BLaER1 treated with 17β-estradiol and CSF1 and Interleukin-3, amounts not matched to agents 10 nM and 100 nM (cell line): Measurements from ENCODE around the gene TIMM17A.
A peak's percentile ranks its signal among the peaks of the same experiment; 100 is the strongest.

Source experiments
- H3K27ac ChIP-seq, 11 experiments: shearing (Covaris generic); formaldehyde crosslinking; 2 replicates each; pipeline ENCODE4 v1.8.1; 2022
- H3K27me3 ChIP-seq, 11 experiments: shearing (Covaris generic); formaldehyde crosslinking; 2 replicates each; pipeline ENCODE4 v1.8.1; 2022
- H3K36me3 ChIP-seq, 11 experiments: shearing (Covaris generic); formaldehyde crosslinking; 2 replicates each; pipeline ENCODE4 v1.8.1; 2022
- H3K4me1 ChIP-seq, 10 experiments: shearing (Covaris generic); formaldehyde crosslinking; 2 replicates each; pipeline ENCODE4 v1.8.1; 2022
- H3K4me2 ChIP-seq, 11 experiments: shearing (Covaris generic); formaldehyde crosslinking; 2 replicates each; pipeline ENCODE4 v1.8.1; 2022
- H3K4me3 ChIP-seq, 10 experiments: shearing (Covaris generic); formaldehyde crosslinking; 2 replicates each; pipeline ENCODE4 v1.8.1; 2022
- H3K9ac ChIP-seq, 11 experiments: shearing (Covaris generic); formaldehyde crosslinking; 2 replicates each; pipeline ENCODE4 v1.8.1; 2022
- H3K9me3 ChIP-seq, 11 experiments: shearing (Covaris generic); formaldehyde crosslinking; replicated peaks in 1 of 11; 2 replicates each; pipeline ENCODE4 v1.8.1; 2022
- H4K20me1 ChIP-seq, 11 experiments: shearing (Covaris generic); formaldehyde crosslinking; 2 replicates each; pipeline ENCODE4 v1.8.1; 2022
- Cebpa-rat ChIP-seq, 11 experiments: shearing (Covaris generic); IDR thresholded peaks; 2 replicates each; pipeline ENCODE4 v1.8.1; 2022

TIMM17A gene

DNA sequence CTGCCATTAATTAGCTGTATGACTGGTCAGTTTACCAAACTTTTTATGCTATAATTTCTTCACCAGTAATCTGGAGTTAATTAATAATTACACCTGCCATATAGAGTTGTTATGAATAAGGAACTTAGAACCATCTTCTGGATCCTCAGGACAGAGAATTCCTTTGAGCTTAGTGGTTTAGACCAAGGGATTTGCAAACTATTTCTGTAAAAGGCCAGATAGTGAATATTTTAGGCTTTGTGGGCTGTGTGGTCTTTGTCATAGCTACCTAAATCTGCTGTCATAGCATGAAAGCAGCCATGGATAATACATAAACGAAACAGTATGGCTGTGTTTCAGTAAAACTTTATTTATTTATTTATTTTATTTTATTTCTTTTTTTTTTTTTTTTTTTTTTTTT is 9.0 kb downstream of the TIMM17A start:
- no peak overlapping the region for H3K4me3 ChIP-seq
- H3K4me1 ChIP-seq = no peaks in the 10 kb centered on the region
- H3K4me2 ChIP-seq = no peak overlapping the region
- H3K9me3 ChIP-seq = no peaks in the 10 kb centered on the region
- H3K36me3 ChIP-seq = peaks cover 95 to 100% (median 98%) of the 10 kb centered on the region in 11 experiments
- H3K27me3 ChIP-seq = no peaks in the 10 kb centered on the region
- H3K27ac ChIP-seq = no peak overlapping the region
- H3K9ac ChIP-seq = no peak overlapping the region
- no peak for TF ChIP-seq Cebpa-rat (IDR thresholded peaks at IDR 0.05)
- peaks cover 22 to 97% (median 82%) of the 10 kb centered on the region in 11 experiments; a peak in 19 of 22 replicates for H4K20me1 ChIP-seq

GRCh38 chr1:201966171-201966570 is 10.9 kb downstream of the TIMM17A start:
- no peak overlapping the region for H3K4me2 ChIP-seq
- H3K36me3 ChIP-seq = peaks cover 95 to 100% (median 98%) of the 10 kb centered on the region in 11 experiments
- H4K20me1 ChIP-seq = peaks cover 19 to 94% (median 79%) of the 10 kb centered on the region in 11 experiments; a peak in 20 of 22 replicates
- no peak overlapping the region for H3K4me3 ChIP-seq
- TF ChIP-seq Cebpa-rat (IDR thresholded peaks at IDR 0.05) = no peak
- no peak overlapping the region for H3K27ac ChIP-seq
- H3K9ac ChIP-seq = no peak overlapping the region
- no peaks in the 10 kb centered on the region for H3K9me3 ChIP-seq
- H3K27me3 ChIP-seq = no peaks in the 10 kb centered on the region
- no peaks in the 10 kb centered on the region for H3K4me1 ChIP-seq

DNA sequence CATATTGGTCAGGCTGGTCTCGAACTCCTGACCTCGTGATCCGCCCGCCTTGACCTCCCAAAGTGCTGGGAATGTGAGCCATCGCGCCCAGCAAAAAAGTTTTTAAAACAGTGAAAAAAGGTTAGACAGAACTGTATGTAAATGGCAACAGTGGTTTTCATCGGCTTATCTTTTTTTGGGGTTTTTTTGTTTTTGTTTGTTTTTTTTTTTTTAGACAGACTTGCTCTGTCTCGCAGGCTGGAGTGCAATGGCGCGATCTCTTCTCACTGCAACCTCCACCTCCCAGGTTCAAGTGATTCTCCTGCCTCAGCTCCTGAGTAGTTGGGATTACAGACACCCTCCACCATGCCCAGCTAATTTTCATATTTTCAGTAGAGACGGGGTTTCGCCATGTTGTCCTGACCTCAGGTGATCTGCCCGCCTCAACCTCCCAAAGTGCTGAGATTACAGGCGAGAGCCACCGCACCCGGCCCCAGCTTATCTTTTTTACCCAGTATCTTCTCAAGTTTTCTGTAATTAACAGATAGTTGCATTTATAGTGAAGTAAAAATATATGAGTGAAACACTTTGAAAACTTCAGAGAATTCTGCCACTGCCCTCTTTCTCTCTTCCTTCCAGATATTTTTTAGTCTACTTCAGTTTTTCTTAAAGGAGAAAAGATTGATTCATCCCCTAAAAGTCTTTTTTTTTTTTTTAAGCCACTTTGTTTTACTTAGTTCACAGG is 13.1 kb downstream of the TIMM17A start:
- H3K36me3 ChIP-seq = peaks cover 73 to 84% (median 77%) of the 10 kb centered on the region in 11 experiments
- no peak overlapping the region for H3K4me3 ChIP-seq
- no peak for TF ChIP-seq Cebpa-rat (IDR thresholded peaks at IDR 0.05)

GRCh38 chr1:201970334-201971159 is 15.2 kb downstream of the TIMM17A start:
- TF ChIP-seq Cebpa-rat (IDR thresholded peaks at IDR 0.05) = no peak
- Histone ChIP-seq H3K36me3 (peaks cover 52 to 62% (median 55%) of the 10 kb centered on the region in 11 experiments), H3K4me1 (peaks cover 0 to 7% (median 5%) of the 10 kb centered on the region in 10 experiments; a peak in 10 of 20 replicates), H3K27ac (no peak overlapping the region), H3K27me3 (no peaks in the 10 kb centered on the region), H3K4me3 (no peak overlapping the region), H3K9ac (no peak overlapping the region), H4K20me1 (peaks cover 6 to 57% (median 43%) of the 10 kb centered on the region in 11 experiments; a peak in 20 of 22 replicates), H3K4me2 (no peak overlapping the region), H3K9me3 (no peaks in the 10 kb centered on the region)

More for the DNA sequence above, 13.1 kb downstream of the TIMM17A start:
- Histone ChIP-seq H4K20me1 (peaks cover 6 to 76% (median 57%) of the 10 kb centered on the region in 11 experiments; a peak in 20 of 22 replicates), H3K4me1 (peaks cover 0 to 7% (median 5%) of the 10 kb centered on the region in 10 experiments; a peak in 10 of 20 replicates), H3K27me3 (no peaks in the 10 kb centered on the region), H3K9ac (no peak overlapping the region), H3K4me2 (no peak overlapping the region), H3K9me3 (no peaks in the 10 kb centered on the region), H3K27ac (no peak overlapping the region)

DNA sequence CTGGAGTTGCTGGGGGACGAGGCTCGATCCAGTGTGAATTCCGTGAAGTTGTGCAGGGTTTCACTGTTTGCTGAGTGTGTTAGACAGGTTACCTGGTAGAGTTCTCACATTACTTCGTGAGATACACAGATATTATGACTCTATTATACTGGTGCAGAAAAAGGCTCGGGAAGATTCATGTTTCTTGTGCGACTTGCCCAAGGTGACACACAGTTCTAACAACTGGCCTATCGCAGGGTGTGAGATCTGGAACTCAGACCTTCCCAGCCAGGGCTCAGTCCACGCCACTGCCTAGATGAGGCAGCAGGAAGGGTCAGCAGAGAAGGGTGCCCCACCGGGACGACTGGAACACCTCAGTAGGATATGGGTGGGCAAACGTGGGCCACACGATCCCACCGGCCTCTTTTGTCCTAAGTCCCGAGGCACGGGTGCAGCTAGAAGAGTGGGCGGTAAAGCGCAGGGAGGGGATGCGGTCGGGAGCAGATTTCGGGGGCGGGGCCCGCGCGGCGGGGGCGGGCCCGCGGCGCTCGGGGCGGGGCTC is 26.8 kb downstream of the TIMM17A start:
- peak overlapping the region; percentile 89 to 96 (median 94); a peak in 21 of 22 replicates for H3K27ac ChIP-seq
- peaks cover 0 to 25% (median 11%) of the 10 kb centered on the region in 11 experiments; a peak in 13 of 22 replicates for H3K36me3 ChIP-seq
- H3K9ac ChIP-seq = peak overlapping the region; percentile 90 to 98 (median 95); a peak in 21 of 22 replicates

GRCh38 chr1:201982623-201983379 is 27.5 kb downstream of the TIMM17A start, which contains the start of gene RNPEP:
Gene RNPEP (plus strand): TSS chr1:201982648. CDS start chr1:201982667, 19 bp downstream.
- peak within 1 kb of the TSS; percentile 76 to 98 (median 90) for H3K4me2 ChIP-seq

More for the DNA sequence above, 26.8 kb downstream of the TIMM17A start:
- Histone ChIP-seq H4K20me1 (peaks cover 12 to 37% (median 32%) of the 10 kb centered on the region in 11 experiments; a peak in 19 of 22 replicates), H3K4me2 (peak overlapping the region; percentile 76 to 98 (median 90)), H3K4me3 (peak overlapping the region; percentile 84 to 99 (median 98)), H3K9me3 (peaks cover 0 to 4% (median 0%) of the 10 kb centered on the region in 11 experiments; a peak in 4 of 22 replicates), H3K4me1 (peaks cover 24 to 44% (median 28%) of the 10 kb centered on the region in 10 experiments), H3K27me3 (no peaks in the 10 kb centered on the region)
- no peak for TF ChIP-seq Cebpa-rat (IDR thresholded peaks at IDR 0.05)

GRCh38 chr1:201983380-201983805 is 28.1 kb downstream of the TIMM17A start:
- Histone ChIP-seq H3K4me3 (peak overlapping the region; percentile 84 to 99 (median 98)), H3K27ac (peak overlapping the region; percentile 89 to 96 (median 94); a peak in 21 of 22 replicates), H4K20me1 (peaks cover 12 to 50% (median 41%) of the 10 kb centered on the region in 11 experiments; a peak in 20 of 22 replicates), H3K9me3 (peaks cover 0 to 4% (median 0%) of the 10 kb centered on the region in 11 experiments; a peak in 4 of 22 replicates), H3K4me2 (peak overlapping the region; percentile 76 to 98 (median 90)), H3K27me3 (no peaks in the 10 kb centered on the region), H3K9ac (peak overlapping the region; percentile 90 to 98 (median 95)), H3K36me3 (peaks cover 0 to 38% (median 17%) of the 10 kb centered on the region in 11 experiments; a peak in 19 of 22 replicates), H3K4me1 (peaks cover 24 to 44% (median 28%) of the 10 kb centered on the region in 10 experiments)
- no peak for TF ChIP-seq Cebpa-rat (IDR thresholded peaks at IDR 0.05)

More at GRCh38 chr1:201982623-201983379, 27.5 kb downstream of the TIMM17A start, which contains the start of gene RNPEP:
- H3K9me3 ChIP-seq = peaks cover 0 to 4% (median 0%) of the 10 kb centered on the region in 11 experiments; a peak in 4 of 22 replicates
- peak within 1 kb of the TSS; percentile 84 to 99 (median 98) for H3K4me3 ChIP-seq
- no peak for TF ChIP-seq Cebpa-rat (IDR thresholded peaks at IDR 0.05)
- peak within 1 kb of the TSS; percentile 89 to 96 (median 94) for H3K27ac ChIP-seq
- no peaks in the 10 kb centered on the region for H3K27me3 ChIP-seq
- H3K4me1 ChIP-seq = peaks cover 24 to 44% (median 28%) of the 10 kb centered on the region in 10 experiments
- peaks cover 12 to 44% (median 35%) of the 10 kb centered on the region in 11 experiments; a peak in 19 of 22 replicates for H4K20me1 ChIP-seq
- H3K36me3 ChIP-seq = peaks cover 0 to 32% (median 13%) of the 10 kb centered on the region in 11 experiments; a peak in 16 of 22 replicates
- H3K9ac ChIP-seq = peak within 1 kb of the TSS; percentile 90 to 98 (median 95)
